Nephron progenitor cell (in vitro differentiated cells): Measurements from ENCODE around the gene TOM1L2.

ENCODE experiments used
- DNase-seq: peaks from one replicate; pipeline ENCODE4 v3.0.0; 2021
- H3K27ac Mint-ChIP-seq: 2 replicates; pipeline ENCODE4 v1.8.0; 2021; ENCODE audit warnings: mild to moderate bottlenecking, moderate library complexity, mixed read lengths
- H3K27me3 Mint-ChIP-seq: 2 replicates; pipeline ENCODE4 v1.8.0; 2021; ENCODE audit warnings: mild to moderate bottlenecking, low read depth, mixed read lengths; ENCODE audit not compliant: poor library complexity
- H3K36me3 Mint-ChIP-seq: 2 replicates; pipeline ENCODE4 v1.8.0; 2021; ENCODE audit warnings: low read depth, mixed read lengths
- H3K4me1 Mint-ChIP-seq: 2 replicates; pipeline ENCODE4 v1.8.0; 2021; ENCODE audit warnings: mixed read lengths
- H3K4me3 Mint-ChIP-seq: 2 replicates; pipeline ENCODE4 v1.8.0; 2021; ENCODE audit warnings: mild to moderate bottlenecking, moderate library complexity, mixed read lengths
- H3K9me3 Mint-ChIP-seq: 2 replicates; pipeline ENCODE4 v1.8.0; 2021; ENCODE audit warnings: mild to moderate bottlenecking, moderate library complexity, mixed read lengths
- CTCF ChIP-seq: fragments of 200-600 bp; sonication (generic); IDR thresholded peaks from 2 replicates; pipeline ENCODE4 v1.5.0; 2021; ENCODE audit warnings: antibody characterized with exemption

TOM1L2 gene

DNA sequence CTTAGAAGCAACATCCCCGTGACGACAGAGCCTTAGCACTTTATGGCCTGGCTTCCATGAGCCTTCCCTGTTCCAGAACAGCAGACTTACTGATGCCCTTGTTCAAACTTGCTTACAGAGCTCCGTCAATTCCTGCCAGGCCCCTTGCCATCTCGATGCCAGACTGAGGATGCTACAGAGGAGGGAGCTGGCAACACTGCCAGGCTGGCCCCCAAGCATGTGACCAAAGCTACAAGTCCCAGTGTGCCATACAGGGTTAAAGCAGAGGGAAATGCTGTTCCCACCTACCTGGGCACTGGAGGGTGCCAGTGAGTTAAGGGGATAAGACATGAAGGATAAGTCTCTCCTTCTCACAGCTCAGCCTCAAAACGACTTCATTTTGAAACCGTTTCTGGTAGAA, 102.0 kb downstream of the TOM1L2 start:
- Mint-ChIP-seq H3K36me3 (peaks cover under 1% of the 10 kb centered on the region), H3K27ac (no peak overlapping the region), H3K9me3 (no peaks in the 10 kb centered on the region), H3K4me1 (peaks cover 64% of the 10 kb centered on the region), H3K27me3 (peaks cover 15% of the 10 kb centered on the region), H3K4me3 (no peak overlapping the region)
- no peak for TF ChIP-seq CTCF
- no peak for DNase-seq

DNA sequence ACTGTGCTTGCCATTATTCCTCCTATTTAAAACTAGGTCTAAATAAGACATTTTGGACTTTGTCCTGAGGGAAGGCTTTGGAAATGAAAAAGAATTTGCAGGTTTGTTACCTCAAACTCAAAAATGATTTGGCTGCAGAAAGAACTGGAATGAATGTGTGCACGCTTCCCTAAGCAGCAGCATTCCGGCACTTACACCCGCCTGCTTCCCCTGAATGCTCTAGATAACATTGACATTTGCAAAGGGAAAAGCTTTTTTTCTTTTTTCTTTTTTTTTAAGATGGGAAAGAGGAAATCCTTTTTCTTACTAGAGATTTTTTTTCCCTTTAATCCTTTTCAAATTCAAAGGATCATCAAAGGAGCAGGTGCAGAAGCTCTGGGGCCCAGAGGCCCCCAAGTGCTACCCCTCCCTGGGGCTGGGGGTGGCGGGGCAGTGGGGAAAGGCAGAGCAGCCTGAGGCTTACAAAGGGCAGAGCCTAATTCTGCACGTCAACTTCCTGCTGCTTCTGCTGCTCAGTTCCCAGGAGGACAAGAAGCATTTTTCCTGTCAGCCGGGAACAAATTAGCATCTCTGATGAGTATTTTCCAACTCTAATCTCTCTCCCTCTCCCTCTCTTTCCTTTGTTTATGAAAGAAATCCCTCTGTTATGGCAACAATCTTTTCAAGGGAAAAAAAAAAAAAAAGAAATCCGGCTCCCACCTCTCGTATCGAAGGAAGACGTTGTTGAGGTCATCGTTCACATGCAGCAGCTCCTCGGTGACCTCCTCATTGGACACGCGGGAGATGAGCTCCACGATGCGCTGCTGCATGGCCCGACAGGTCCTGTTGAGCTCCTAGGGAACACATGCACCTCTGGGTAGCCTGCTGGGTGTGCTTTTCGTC, 103.3 kb downstream of the TOM1L2 start:
- Mint-ChIP-seq H3K27ac (no peak overlapping the region), H3K9me3 (no peaks in the 10 kb centered on the region)

DNA sequence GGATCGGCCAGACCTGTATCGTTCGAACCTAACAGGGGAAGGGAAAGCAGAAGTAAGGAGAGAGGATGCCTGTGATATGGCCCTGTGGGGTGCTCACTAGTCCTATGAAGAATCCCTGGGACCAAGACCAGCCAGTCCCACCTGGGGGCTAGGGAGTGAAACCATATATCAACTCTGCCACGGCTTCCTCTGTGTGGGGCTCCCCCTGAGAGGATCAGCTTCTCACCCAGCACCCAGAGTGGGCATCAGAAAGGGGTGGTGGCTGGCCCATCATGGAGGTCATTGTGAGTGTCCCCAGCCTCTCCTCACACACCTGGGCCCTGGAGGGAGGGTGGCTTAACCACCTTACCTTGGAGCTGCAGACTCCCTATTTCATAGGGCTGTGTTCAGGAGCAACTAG, 105.3 kb downstream of the TOM1L2 start:
- Mint-ChIP-seq H3K27me3 (peaks cover 14% of the 10 kb centered on the region), H3K9me3 (no peaks in the 10 kb centered on the region), H3K27ac (no peak overlapping the region), H3K4me3 (no peak overlapping the region), H3K36me3 (peaks cover 5% of the 10 kb centered on the region), H3K4me1 (peaks cover 56% of the 10 kb centered on the region)
- DNase-seq: no peak
- TF ChIP-seq CTCF: no peak

More for the DNA sequence above, 103.3 kb downstream of the TOM1L2 start:
- Mint-ChIP-seq H3K4me1 (peaks cover 64% of the 10 kb centered on the region), H3K36me3 (no peaks in the 10 kb centered on the region), H3K27me3 (peaks cover 15% of the 10 kb centered on the region), H3K4me3 (peak overlapping the region; percentile 29)
- TF ChIP-seq CTCF: no peak
- no peak for DNase-seq

- no peak for DNase-seq
- Mint-ChIP-seq H3K4me1 (peaks cover 56% of the 10 kb centered on the region), H3K4me3 (no peak overlapping the region), H3K27me3 (peaks cover 11% of the 10 kb centered on the region), H3K9me3 (no peaks in the 10 kb centered on the region), H3K27ac (no peak overlapping the region), H3K36me3 (peaks cover 5% of the 10 kb centered on the region)
- no peak for TF ChIP-seq CTCF
These were observed 105.8 kb downstream of the TOM1L2 start for GRCh38 chr17:17866425-17866824.

DNA sequence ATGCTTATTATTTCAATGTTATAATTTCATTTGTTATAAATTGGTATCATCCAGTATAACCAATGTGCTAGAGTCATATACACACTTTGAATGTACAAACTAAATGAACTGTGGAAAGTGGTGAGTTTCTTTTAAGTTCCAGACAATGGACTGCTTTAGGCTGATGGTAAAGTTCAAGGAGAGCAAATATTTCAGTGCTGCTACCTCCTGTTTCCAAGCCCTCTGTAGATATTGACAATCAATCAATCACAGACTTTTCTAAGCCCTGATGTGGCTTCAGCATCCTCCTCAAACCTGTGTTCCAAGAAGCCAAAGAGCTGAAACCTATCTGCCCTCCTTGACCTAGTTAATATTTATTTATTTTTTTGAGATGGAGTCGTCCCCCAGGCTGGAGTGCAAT, 107.2 kb downstream of the TOM1L2 start:
- H3K4me1 Mint-ChIP-seq: peaks cover 59% of the 10 kb centered on the region
- no peak overlapping the region for H3K4me3 Mint-ChIP-seq
- H3K9me3 Mint-ChIP-seq: no peaks in the 10 kb centered on the region
- H3K27me3 Mint-ChIP-seq: peaks cover 11% of the 10 kb centered on the region
- DNase-seq: no peak
- no peak overlapping the region for H3K27ac Mint-ChIP-seq
- peaks cover 5% of the 10 kb centered on the region for H3K36me3 Mint-ChIP-seq
- no peak for TF ChIP-seq CTCF

GRCh38 chr17:17860766-17861107, 111.5 kb downstream of the TOM1L2 start:
- DNase-seq: no peak
- H3K27me3 Mint-ChIP-seq: peaks cover 5% of the 10 kb centered on the region
- no peaks in the 10 kb centered on the region for H3K9me3 Mint-ChIP-seq
- peaks cover 45% of the 10 kb centered on the region for H3K4me1 Mint-ChIP-seq
- no peak overlapping the region for H3K4me3 Mint-ChIP-seq
- TF ChIP-seq CTCF: no peak
- H3K27ac Mint-ChIP-seq: no peak overlapping the region
- H3K36me3 Mint-ChIP-seq: peaks cover 5% of the 10 kb centered on the region
